K562 (cell line): ENCODE results near the gene MYL6B. TPM values are rescaled to one million over a fixed set of nuclear protein-coding genes. Genes with fewer than 3 reads are reported as not detected.

Source experiments
- ARID1B ChIP-seq: fragments of 450-650 bp; IDR thresholded peaks from 2 replicates; pipeline ENCODE4 v1.6.1; 2016; ENCODE audit warnings: antibody characterized with exemption, mild to moderate bottlenecking, inconsistent platforms
- ATF1 ChIP-seq, 2 experiments: fragments of 450-650 bp in 1 of 2; IDR thresholded peaks; 2 replicates each; pipeline ENCODE4 v1.6.1; 2016; ENCODE audit warnings: missing compliant biosample characterization in 1 of 2, missing genetic modification characterization in 1 of 2
- ATF3 ChIP-seq, 2 experiments: fragments of 450-650 bp in 1 of 2; sonication (generic) in 1 of 2; formaldehyde crosslinking in 1 of 2; IDR thresholded peaks in 1 of 2; conservative IDR thresholded peaks in 1 of 2; 2 replicates each; pipeline versions ENCODE4 v1.6.1 to v1.8.1; 2016 to 2023; ENCODE audit warnings: mild to moderate bottlenecking in 2 of 2, moderate library complexity in 2 of 2, inconsistent platforms in 1 of 2, missing genetic modification reagents in 1 of 2
- ATF7 ChIP-seq: fragments of 450-650 bp; IDR thresholded peaks from 2 replicates; pipeline ENCODE4 v1.7.1; 2014; ENCODE audit warnings: mild to moderate bottlenecking, moderate library complexity
- C11orf30 ChIP-seq: fragments of 450-650 bp; IDR thresholded peaks from 2 replicates; pipeline ENCODE4 v1.6.1; 2016; ENCODE audit warnings: low read depth, mild to moderate bottlenecking
- CREB1 ChIP-seq, 2 experiments: sonication (generic) in 1 of 2; formaldehyde crosslinking in 1 of 2; IDR thresholded peaks; 2 replicates each; pipeline versions ENCODE4 v1.6.1 to v1.8.0; 2012 to 2022; ENCODE audit warnings: inconsistent platforms in 1 of 2, mild to moderate bottlenecking in 1 of 2, missing genetic modification reagents in 1 of 2, moderate library complexity in 1 of 2
- CREM ChIP-seq: IDR thresholded peaks from 2 replicates; pipeline ENCODE4 v1.6.1; 2014; ENCODE audit warnings: antibody characterized with exemption, low read depth
- ESRRA ChIP-seq: fragments of 450-650 bp; IDR thresholded peaks from 2 replicates; pipeline ENCODE4 v1.6.1; 2014; ENCODE audit warnings: low read depth, mild to moderate bottlenecking, moderate library complexity, borderline replicate concordance
- FOXA3 ChIP-seq, 2 experiments: fragments of 450-650 bp in 1 of 2; sonication (generic) in 1 of 2; formaldehyde crosslinking; IDR thresholded peaks in 1 of 2; conservative IDR thresholded peaks in 1 of 2; 2 replicates each; pipeline versions ENCODE4 v1.4.0 to v1.8.0; 2020 to 2022; ENCODE audit warnings: mild to moderate bottlenecking in 2 of 2, missing genetic modification reagents in 1 of 2
- HMBOX1 ChIP-seq: sonication (generic); IDR thresholded peaks from 2 replicates; pipeline ENCODE4 v1.6.1; 2016
- HNRNPH1 ChIP-seq: fragments of 200-400 bp; formaldehyde crosslinking; optimal IDR thresholded peaks from 2 replicates; pipeline ENCODE3; 2017; ENCODE audit warnings: low read depth, mild to moderate bottlenecking, low read length, moderate library complexity
- NFE2 ChIP-seq: IDR thresholded peaks from 2 replicates; pipeline ENCODE4 v1.6.1; 2014; ENCODE audit warnings: antibody characterized with exemption, low read depth
- PKNOX1 ChIP-seq: fragments of 450-650 bp; IDR thresholded peaks from 2 replicates; pipeline ENCODE4 v1.6.1; 2016
- POLR3A ChIP-seq: IDR thresholded peaks from 2 replicates; pipeline ENCODE4 v1.6.1; 2011; ENCODE audit warnings: borderline replicate concordance, mild to moderate bottlenecking, moderate library complexity; ENCODE audit not compliant: insufficient read length, insufficient read depth; ENCODE audit errors: extremely low read depth
- RBM34 ChIP-seq: fragments of 200-400 bp; formaldehyde crosslinking; IDR thresholded peaks from 2 replicates; pipeline ENCODE4 v1.6.1; 2018; ENCODE audit warnings: low read length, borderline replicate concordance; ENCODE audit not compliant: insufficient read depth
- SMAD2 ChIP-seq: fragments of 150-350 bp; IDR thresholded peaks from 2 replicates; pipeline ENCODE4 v1.6.1; 2014; ENCODE audit warnings: low read depth, mild to moderate bottlenecking, low read length
- SMARCA4 ChIP-seq: fragments of 450-650 bp; IDR thresholded peaks from 2 replicates; pipeline ENCODE4 v1.6.1; 2016
- TFE3 ChIP-seq: fragments of 450-650 bp; formaldehyde crosslinking; IDR thresholded peaks from 2 replicates; pipeline ENCODE4 v1.4.0; 2020; ENCODE audit warnings: mild to moderate bottlenecking, mixed read lengths
- TGIF2 ChIP-seq: sonication (generic); formaldehyde crosslinking; IDR thresholded peaks from 2 replicates; pipeline ENCODE4 v1.8.1; 2022; ENCODE audit warnings: mild to moderate bottlenecking, missing genetic modification reagents, moderate library complexity
- YY1 ChIP-seq, 3 experiments: IDR thresholded peaks; 2 replicates each; pipeline ENCODE4 v1.6.1; 2011; ENCODE audit warnings: low read length in 2 of 3, mild to moderate bottlenecking in 2 of 3, moderate library complexity in 2 of 3, borderline replicate concordance in 1 of 3, control low read depth in 1 of 3, low read depth in 1 of 3; ENCODE audit not compliant: insufficient read depth in 3 of 3, insufficient replicate concordance in 2 of 3, control insufficient read depth in 1 of 3, insufficient read length in 1 of 3; ENCODE audit errors: extremely low read depth in 1 of 3
- polyA plus RNA-seq, 8 experiments: library from polyadenylated mRNA; depleted of rRNA in 4 of 8; stranded (reverse) in 5 of 8; unstranded in 3 of 8; fragments of >200 nt; fragmentation: Nextera tagmentation in 2 of 8; fragmentation: Illumina TruSeq in 1 of 8; extraction: Ambion mirVana in 2 of 8; extraction: Trizol in 1 of 8; gene quantifications; 2 replicates each; pipeline versions ENCODE4 v1.2.1 to v1.2.3, GENCODE V29; 2011 to 2014; ENCODE audit warnings: inconsistent platforms in 1 of 8, missing spikeins in 1 of 8
- total RNA-seq, 7 experiments: library from RNA; depleted of rRNA in 6 of 7; stranded (reverse); fragments of >200 nt in 6 of 7; fragmentation: Illumina TruSeq in 2 of 7; extraction: Trizol in 2 of 7; gene quantifications; 2 replicates each; pipeline versions ENCODE4 v1.2.1 to v1.2.3, GENCODE V29; 2011 to 2021; ENCODE audit warnings: low replicate concordance in 1 of 7

The MYL6B gene
- total and polyA plus RNA-seq, 9 of the 15 experiments (the other 6 are each of a cell fraction or from before 2014, with no cell fraction given) = 42.8 to 77.3 (median 68.6) TPM

GRCh38 chr12:56124133-56124532 lies 28.3 kb upstream of the MYL6B start (continued):
- TF ChIP-seq PKNOX1 = 0 out of 2 replicates have a peak, but pooled peaks have one; percentile 25
- no peak for TF ChIP-seq RBM34
- TF ChIP-seq TFE3 (CRISPR knock-in tag) = no peak
- peak; percentile 51; the same call in 1 of the 2 replicates for TF ChIP-seq C11orf30
- peak; percentile 37; the same call in 1 of the 2 replicates for TF ChIP-seq SMARCA4
- no peak for TF ChIP-seq SMAD2
- peak; percentile 14; the same call in 1 of the 2 replicates for TF ChIP-seq ESRRA
- no peak for TF ChIP-seq TGIF2 (CRISPR knock-in tag)
- TF ChIP-seq ATF1 (CRISPR knock-in tag; IDR thresholded peaks at IDR 0.05) = no peak
- 0 out of 2 replicates have a peak, but pooled peaks have one; percentile 21 for TF ChIP-seq ATF1 (tag; IDR thresholded peaks at IDR 0.05)
- no peak for TF ChIP-seq YY1 (IDR thresholded peaks at IDR 0.05; ENCODE audit: borderline replicate concordance in 1 of 3, control insufficient read depth in 1 of 3, extremely low read depth in 1 of 3, insufficient read depth in 3 of 3, insufficient read length in 1 of 3, insufficient replicate concordance in 2 of 3, low read depth in 1 of 3, low read length in 2 of 3)
- TF ChIP-seq ATF3 (IDR thresholded peaks at IDR 0.05) = peak; percentile 39; the same call in 1 of the 2 replicates
- no peak for TF ChIP-seq ATF3 (CRISPR knock-in tag; conservative IDR thresholded peaks at IDR 0.05)
- TF ChIP-seq CREB1 (IDR thresholded peaks at IDR 0.05) = no peak
- no peak for TF ChIP-seq CREB1 (CRISPR knock-in tag; IDR thresholded peaks at IDR 0.05)
- TF ChIP-seq FOXA3 (CRISPR knock-in tag; conservative IDR thresholded peaks at IDR 0.05 in 1 of 2, IDR thresholded peaks at IDR 0.05 in 1 of 2) = peak; percentile 50 to 63; a peak in 2 of 4 replicates
- no peak for TF ChIP-seq POLR3A
- TF ChIP-seq HMBOX1 = peak; percentile 57
- TF ChIP-seq HNRNPH1 = no peak
- peak; percentile 53; the same call in 1 of the 2 replicates for TF ChIP-seq ATF7
- peak; percentile 65 for TF ChIP-seq ARID1B
- TF ChIP-seq CREM = 0 out of 2 replicates have a peak, but pooled peaks have one; percentile 18
- peak; percentile 62; the same call in 1 of the 2 replicates for TF ChIP-seq NFE2
